Motor neuron (in vitro differentiated cells): Measurements from ENCODE around the gene TMEM17. TPM values are rescaled to one million over a fixed set of nuclear protein-coding genes. Genes with fewer than 3 reads are reported as not detected.
A peak's percentile ranks its signal among the peaks of the same experiment; 100 is the strongest.

Experiments
- ATAC-seq, 8 experiments: fragments of 200-7000 bp; cut with Tn5 transposase; replicated peaks in 6 of 8; 2 replicates each; pipeline ENCODE4 v1.8.0; 2021; ENCODE audit warnings: mild to moderate bottlenecking in 8 of 8, moderate library complexity in 8 of 8
- H3K27ac ChIP-seq, 2 donors: fragments of 250-450 bp; sonication (Bioruptor Pico); 2 replicates each; pipeline ENCODE4 v1.9.0; 2021; ENCODE audit warnings: antibody characterized with exemption in 2 of 2, mild to moderate bottlenecking in 2 of 2, moderate library complexity in 1 of 2
- H3K4me1 ChIP-seq, 2 donors: fragments of 250-450 bp; sonication (Bioruptor Pico); replicated peaks in 1 of 2; 2 replicates each; pipeline ENCODE4 v1.6.1; 2021; ENCODE audit warnings: antibody characterized with exemption in 2 of 2, mild to moderate bottlenecking in 2 of 2, moderate library complexity in 1 of 2
- H3K4me3 ChIP-seq, 5 donors: fragments of 250-450 bp; sonication (Bioruptor Pico); 2 replicates each; pipeline ENCODE4 v1.9.0; 2021; ENCODE audit warnings: antibody characterized with exemption in 5 of 5, mild to moderate bottlenecking in 5 of 5, moderate library complexity in 4 of 5
- WGBS, 10 experiments: fragments of 450-650 bp; shearing (Covaris generic); methylation state at CpG; one replicate each; pipeline ENCODE4 v1.0.0; 2022; 5-methylcytosine and 5-hydroxymethylcytosine counted together
- in situ Hi-C, 9 experiments: fragments of 400-800 bp; cut with MboI; loops; one replicate each; pipeline ENCODE4 v1.15.0; 2021; ENCODE audit warnings: low sequenced_read_pairs in 9 of 9, low pct_unique_long_range_greater_than_20kb in 2 of 9; ENCODE audit not compliant: unreplicated experiment in 9 of 9
- total RNA-seq, 8 experiments: library from RNA; unstranded; fragments of 300-600 nt; gene quantifications; 2 replicates each; pipeline versions ENCODE4 v1.2.3 to v1.2.4, GENCODE V29; 2022

Gene TMEM17
- total RNA-seq, 8 experiments from 2014 or later = 2.6 to 8.3 (median 3.6) TPM

DNA sequence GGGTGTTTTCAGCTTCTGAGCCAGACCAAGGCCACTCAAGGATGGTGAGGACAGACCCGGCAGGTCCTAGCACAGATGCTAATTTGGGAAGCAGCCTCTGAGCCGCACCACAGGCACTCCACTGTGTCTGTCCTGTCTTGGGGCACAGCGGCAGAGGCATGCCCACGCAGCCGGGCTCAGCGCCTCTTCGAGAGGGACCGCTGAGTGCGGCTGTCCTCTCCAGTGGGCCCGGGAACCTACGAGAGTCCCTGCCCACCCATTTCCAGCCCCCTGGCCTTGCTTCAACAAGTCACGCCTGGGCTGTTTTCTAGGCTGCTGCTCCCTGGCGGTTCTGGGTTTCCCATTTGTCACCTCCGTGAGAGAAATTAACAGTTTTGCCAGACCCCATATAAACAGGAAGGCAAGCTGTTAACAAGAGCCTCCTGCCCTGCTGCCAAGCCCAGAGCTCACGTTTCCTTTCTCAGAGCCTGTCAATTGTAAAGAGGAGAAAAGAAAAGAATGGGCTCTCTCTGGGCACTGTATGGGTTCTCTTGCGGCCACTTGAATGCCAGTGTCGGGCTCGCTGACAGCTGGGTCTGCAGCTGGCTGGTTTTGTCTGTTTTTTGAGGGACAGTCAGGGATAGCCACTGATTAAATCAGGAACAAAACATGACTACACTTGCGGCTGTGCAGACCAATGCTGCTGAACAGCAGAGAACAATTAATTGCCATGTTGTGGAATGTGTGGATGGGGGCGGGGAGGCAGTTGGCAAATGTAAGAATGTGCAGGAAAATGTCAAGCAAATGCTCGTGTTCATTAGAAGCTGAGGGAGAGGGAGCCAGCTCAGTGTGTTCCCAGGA lies 30.6 kb downstream of the TMEM17 start:
- H3K4me3 ChIP-seq = no peak overlapping the region
- peak in 7 of 8 experiments; percentile 25 to 89 (median 86) for ATAC-seq
- no peak overlapping the region for H3K27ac ChIP-seq
- peaks cover 8 to 13% of the 10 kb centered on the region in 2 donors for H3K4me1 ChIP-seq
- in situ Hi-C loops = no loop called here
- 0 to 60% (median 30%) methylated on average over 2 to 10 of the region's 21 CpGs; no CpG with 5 or more reads in 2 of the 10 experiments for WGBS, 10 experiments

DNA sequence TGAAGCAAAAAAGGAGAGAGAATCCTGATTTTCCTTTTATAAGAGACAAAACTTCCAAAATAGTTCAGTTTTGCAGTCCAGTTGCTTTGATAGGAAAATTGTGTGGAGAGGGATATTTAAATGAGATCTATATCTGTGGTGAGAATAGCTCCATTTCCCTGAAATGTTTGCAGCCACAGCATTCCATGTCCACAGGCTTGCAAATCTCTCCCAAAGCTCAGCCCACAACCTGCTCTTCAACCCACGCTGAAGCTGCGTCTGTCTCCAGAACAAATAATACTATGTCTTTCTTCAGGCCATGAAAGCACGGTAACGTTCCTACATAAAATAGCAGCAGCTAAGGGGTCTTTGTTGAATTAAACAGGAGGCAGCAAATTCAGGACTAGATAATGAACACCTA lies 31.8 kb downstream of the TMEM17 start:
- WGBS, 10 experiments = 36 to 100% (median 80%) methylated on average over 1 to 4 of the region's 4 CpGs; no CpG with 5 or more reads in 5 of the 10 experiments
- no peak overlapping the region for H3K27ac ChIP-seq

DNA sequence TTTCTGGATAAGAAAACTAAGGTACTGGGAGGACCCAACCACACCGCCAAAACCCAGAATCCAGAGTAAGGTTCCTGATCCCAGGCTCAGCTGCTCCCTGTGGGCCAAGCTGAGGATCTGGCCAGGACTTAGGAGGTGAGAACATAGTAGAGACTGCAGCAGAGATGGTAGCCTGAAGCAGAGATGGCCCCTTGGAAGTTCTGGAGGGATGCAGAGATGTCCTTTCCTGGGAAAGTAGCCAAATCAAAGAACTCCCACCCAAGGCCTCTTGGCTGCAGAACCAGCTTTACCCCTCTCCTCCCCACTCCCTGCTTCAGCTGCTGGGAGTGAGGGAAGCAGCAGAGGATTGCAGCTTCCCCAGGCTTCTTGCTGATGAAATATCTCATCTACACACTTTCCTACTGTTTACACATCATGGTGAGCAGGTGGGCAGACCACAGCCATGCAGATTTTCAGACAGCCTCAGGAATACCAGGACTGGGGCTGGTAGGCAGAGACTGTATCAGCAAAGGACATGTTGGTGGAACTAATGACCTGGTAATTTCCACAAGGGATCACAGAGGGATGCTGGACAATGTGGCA lies 32.7 kb downstream of the TMEM17 start:
- peaks cover 8 to 13% of the 10 kb centered on the region in 2 donors for H3K4me1 ChIP-seq
- in situ Hi-C loops = loop anchor here in 2 of 9 experiments (25.0 kb wide), 2 partner anchors 289 to 714 kb away; no protein-coding TSS in a partner anchor
- ATAC-seq = peak in 1 of 8 experiments; percentile 59
- WGBS, 10 experiments = 71 to 100% methylated on average over 1 of the region's 1 CpG; no CpG with 5 or more reads in 8 of the 10 experiments
- no peak overlapping the region for H3K4me3 ChIP-seq
- H3K27ac ChIP-seq = no peak overlapping the region

More for the DNA sequence above, 31.8 kb downstream of the TMEM17 start:
- in situ Hi-C loops = loop anchor here in 2 of 9 experiments (25.0 kb wide), 2 partner anchors 288 to 713 kb away; no protein-coding TSS in a partner anchor
- ATAC-seq = peak in 2 of 8 experiments; percentile 10 to 62
- Histone ChIP-seq H3K4me1 (peaks cover 8 to 13% of the 10 kb centered on the region in 2 donors), H3K4me3 (no peak overlapping the region)

DNA sequence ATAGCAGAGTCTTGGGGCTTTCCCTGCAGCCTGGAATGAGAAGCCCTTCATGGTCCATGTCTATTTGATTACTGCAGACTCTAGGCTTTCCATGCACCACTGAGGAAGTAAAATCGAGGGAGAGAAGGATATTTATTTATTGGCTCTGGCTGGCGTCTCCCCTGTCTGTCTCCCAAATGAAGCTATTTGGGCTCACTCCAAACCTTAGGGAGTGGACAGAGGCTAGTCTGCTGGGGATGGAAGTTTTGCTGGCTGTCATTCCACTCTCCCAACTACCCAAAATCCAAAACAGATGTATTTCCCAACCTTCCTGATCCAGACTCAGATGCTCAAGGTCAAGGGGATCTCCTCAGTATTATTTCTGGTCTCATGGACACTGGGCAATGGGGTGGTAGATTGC lies 33.7 kb downstream of the TMEM17 start:
- in situ Hi-C loops = loop anchor here in 2 of 9 experiments (25.0 kb wide), 2 partner anchors 290 to 715 kb away; no protein-coding TSS in a partner anchor
- WGBS, 10 experiments = 0 to 86% (median 17%) methylated on average over 2 of the region's 2 CpGs; no CpG with 5 or more reads in 5 of the 10 experiments
- peak in 1 of 8 experiments; percentile 25 for ATAC-seq
- H3K4me3 ChIP-seq = no peak overlapping the region
- H3K27ac ChIP-seq = no peak overlapping the region
- peaks cover 8 to 13% of the 10 kb centered on the region in 2 donors for H3K4me1 ChIP-seq

DNA sequence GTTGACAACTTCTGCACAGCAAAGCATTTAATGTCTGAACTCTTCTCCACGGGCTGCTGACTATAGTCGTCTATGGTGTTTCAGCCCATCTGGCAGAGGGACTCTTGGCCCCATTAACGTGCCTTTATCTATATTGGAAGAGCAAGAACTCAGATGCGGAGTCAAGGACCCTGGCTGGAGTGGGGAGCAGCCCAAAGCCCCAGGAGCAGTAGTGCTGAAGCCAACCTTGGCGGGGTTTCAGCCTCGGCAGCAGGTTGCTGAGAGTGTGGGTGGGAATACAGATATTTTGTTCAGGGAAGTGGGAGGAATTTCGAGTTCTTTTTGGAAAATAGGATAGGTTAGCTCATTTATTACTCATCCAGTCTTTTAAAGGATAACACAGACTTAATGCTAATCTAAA lies 34.2 kb downstream of the TMEM17 start:
- ATAC-seq = no peak
- Histone ChIP-seq H3K4me1 (peaks cover 8 to 13% of the 10 kb centered on the region in 2 donors), H3K27ac (no peak overlapping the region), H3K4me3 (no peak overlapping the region)
- in situ Hi-C loops = loop anchor here in 2 of 9 experiments (25.0 kb wide), 2 partner anchors 290 to 715 kb away; no protein-coding TSS in a partner anchor
- WGBS, 10 experiments = 14 to 100% (median 63%) methylated on average over 1 to 4 of the region's 7 CpGs; no CpG with 5 or more reads in 5 of the 10 experiments

DNA sequence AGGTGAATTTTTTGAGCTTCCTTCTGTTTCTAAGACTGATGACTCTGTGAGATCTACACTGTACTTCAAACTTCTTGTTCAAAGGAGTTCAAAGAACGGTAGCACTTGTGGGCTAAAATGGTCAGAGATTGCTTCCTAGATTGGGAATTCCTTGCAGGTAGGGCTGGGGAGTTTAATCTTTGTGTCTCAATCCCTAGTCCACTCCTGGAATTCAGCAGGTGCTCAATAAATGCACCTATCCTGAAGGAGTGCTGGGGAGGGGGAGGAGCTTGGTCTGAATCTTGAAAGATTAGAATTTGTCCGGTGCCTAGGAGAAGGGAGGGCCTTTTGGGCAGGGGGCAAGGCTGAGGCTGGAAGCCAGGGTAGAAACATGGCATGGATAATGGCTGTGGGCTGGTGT lies 34.6 kb downstream of the TMEM17 start:
- WGBS, 10 experiments = 40 to 100% (median 90%) methylated on average over 1 to 2 of the region's 2 CpGs; no CpG with 5 or more reads in 7 of the 10 experiments
- ATAC-seq = no peak
- Histone ChIP-seq H3K4me3 (no peak overlapping the region), H3K4me1 (peaks cover 8 to 13% of the 10 kb centered on the region in 2 donors), H3K27ac (no peak overlapping the region)
- in situ Hi-C loops = loop anchor here in 2 of 9 experiments (25.0 kb wide), 2 partner anchors 291 to 716 kb away; no protein-coding TSS in a partner anchor

DNA sequence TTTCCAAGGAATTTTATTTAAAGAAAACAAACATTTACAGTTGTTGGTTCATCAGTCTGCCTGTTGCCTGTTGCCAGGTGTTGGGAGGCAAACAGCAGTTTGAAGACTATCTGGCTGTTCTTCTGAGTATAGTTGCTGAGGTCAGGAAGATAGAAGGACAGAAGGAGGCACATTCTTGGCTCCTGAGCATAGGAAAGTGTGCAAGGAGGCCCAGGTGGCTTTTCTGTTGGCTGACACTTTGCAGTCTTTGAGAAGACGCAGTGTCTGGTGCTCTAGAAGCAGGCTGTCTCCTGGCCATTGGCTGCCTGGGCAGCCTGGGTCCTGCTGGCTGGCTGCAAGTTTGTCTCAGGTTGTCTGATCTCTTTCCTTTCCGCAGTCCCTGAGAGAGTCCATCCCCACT lies 36.4 kb downstream of the TMEM17 start:
- 80 to 100% (median 96%) methylated on average over 1 to 2 of the region's 2 CpGs; no CpG with 5 or more reads in 4 of the 10 experiments for WGBS, 10 experiments
- ATAC-seq = peak in 1 of 8 experiments; percentile 29
- Histone ChIP-seq H3K4me3 (no peak overlapping the region), H3K4me1 (peaks cover 0 to 5% of the 10 kb centered on the region in 2 donors), H3K27ac (no peak overlapping the region)
- in situ Hi-C loops = loop anchor here in 2 of 9 experiments (25.0 kb wide), 2 partner anchors 293 to 718 kb away; no protein-coding TSS in a partner anchor

DNA sequence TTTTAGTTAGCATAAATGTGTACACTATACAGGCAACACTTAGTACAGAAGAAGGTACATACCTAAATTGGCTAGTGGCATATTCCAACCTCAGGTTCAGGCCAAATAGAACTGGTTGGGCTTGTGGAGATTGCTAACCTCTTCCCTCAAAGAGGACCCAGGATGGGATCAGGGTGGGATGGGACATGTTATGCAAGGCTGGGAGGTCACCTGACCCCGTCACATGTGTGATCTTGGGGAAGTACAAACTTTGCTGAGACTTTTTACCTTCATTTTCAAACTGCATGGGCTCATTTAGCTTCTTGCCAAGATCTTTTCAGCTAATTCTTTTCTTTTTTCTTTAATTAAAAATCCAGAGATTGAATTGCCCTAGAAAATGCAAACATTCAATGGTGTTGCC lies 36.9 kb downstream of the TMEM17 start:
- no peak for ATAC-seq
- Histone ChIP-seq H3K27ac (no peak overlapping the region), H3K4me1 (peaks cover 0 to 9% of the 10 kb centered on the region in 2 donors), H3K4me3 (no peak overlapping the region)
- WGBS, 10 experiments = 80 to 100% (median 90%) methylated on average over 1 of the region's 1 CpG; no CpG with 5 or more reads in 6 of the 10 experiments
- in situ Hi-C loops = loop anchor here in 2 of 9 experiments (25.0 kb wide), 2 partner anchors 293 to 718 kb away; no protein-coding TSS in a partner anchor

DNA sequence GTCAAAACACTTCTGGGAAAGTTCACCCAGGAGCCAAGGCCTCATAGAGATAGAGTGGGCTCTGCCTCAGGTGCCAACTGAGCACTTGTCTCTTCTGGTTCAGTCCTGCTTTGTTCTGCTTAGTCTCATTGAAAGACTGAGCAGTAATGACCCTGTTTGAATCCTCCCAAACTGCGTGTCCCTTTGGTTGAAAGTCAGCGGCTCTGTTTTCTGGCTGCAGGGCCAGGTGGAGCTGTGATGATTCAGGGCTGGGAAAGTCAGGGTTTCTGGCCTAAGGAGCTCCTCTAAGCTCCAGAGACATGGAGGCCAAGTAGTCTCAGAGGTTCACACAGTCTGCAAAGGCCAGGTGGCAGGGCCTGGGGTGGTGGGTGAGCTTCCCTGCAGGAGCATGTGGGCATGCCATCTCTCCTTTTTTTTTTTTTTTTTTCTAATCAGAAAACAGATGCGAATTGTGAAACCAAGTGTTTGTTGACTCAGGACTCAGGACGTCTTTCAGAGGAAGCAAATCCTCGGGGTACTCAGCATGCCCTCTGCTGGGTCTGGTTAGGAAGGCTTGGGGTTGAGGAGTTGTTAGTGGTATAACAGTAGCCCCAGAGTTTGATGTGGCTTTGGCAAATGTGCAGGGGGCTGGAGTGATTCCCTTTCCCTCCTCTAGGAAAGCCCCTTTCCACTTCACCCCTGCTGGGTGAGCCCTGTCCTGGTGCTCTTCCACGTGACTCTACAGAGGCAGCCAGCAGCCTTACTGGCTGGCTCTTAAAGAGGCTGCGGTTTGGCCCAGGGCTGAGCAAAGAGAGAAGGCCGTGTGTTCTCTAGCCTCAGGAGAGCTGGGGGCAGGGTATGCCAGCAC lies 38.3 kb downstream of the TMEM17 start:
- H3K4me1 ChIP-seq = peaks cover 0 to 10% of the 10 kb centered on the region in 2 donors
- in situ Hi-C loops = loop anchor here in 2 of 9 experiments (25.0 kb wide), 2 partner anchors 295 to 720 kb away; no protein-coding TSS in a partner anchor
- WGBS, 10 experiments = 32 to 100% (median 75%) methylated on average over 1 to 5 of the region's 8 CpGs; no CpG with 5 or more reads in 3 of the 10 experiments
- ATAC-seq = peak in 3 of 8 experiments; percentile 76 to 80 (median 79)
- H3K4me3 ChIP-seq = no peak overlapping the region
- H3K27ac ChIP-seq = no peak overlapping the region

DNA sequence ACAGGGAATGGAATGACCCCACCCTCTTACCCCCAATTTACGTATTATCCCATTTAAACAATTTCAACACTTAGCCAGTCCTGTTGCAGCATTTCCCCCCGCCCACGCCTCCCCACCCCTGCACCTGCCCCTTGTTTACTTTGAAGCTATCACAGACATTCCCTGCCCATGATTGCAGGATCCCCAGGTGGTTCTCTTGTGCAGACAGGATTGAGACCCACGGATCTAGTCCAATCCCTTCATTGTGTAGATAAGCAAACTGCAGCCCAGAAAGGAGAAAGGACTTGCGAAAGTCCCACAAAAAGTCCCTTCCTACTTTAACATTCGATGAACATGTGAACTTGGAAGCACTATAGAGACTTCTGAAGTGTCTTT lies 38.9 kb downstream of the TMEM17 start:
- 80 to 100% (median 100%) methylated on average over 1 to 4 of the region's 6 CpGs; no CpG with 5 or more reads in 5 of the 10 experiments for WGBS, 10 experiments
- Histone ChIP-seq H3K4me1 (peaks cover 0 to 10% of the 10 kb centered on the region in 2 donors), H3K4me3 (no peak overlapping the region), H3K27ac (no peak overlapping the region)
- ATAC-seq = no peak
- in situ Hi-C loops = loop anchor here in 2 of 9 experiments (25.0 kb wide), 2 partner anchors 295 to 720 kb away; no protein-coding TSS in a partner anchor

DNA sequence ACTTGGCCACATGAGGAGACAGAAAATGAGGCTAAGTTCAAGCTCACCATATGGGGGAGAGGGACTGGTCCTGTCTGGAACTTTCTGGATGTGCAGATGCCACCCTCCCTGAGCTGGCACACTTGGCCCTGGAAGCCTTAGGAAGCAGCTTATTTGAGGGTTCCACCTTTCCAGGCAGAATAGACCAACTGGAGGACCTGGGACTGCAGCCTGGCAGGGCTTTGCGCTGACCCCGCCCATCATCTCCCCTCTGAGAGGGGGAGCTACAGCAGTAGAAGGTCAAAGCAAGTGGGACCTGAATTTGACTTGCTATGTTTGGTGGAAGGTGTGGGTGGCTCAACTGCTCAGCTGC lies 39.5 kb downstream of the TMEM17 start:
- ATAC-seq = no peak
- WGBS, 10 experiments = 80 to 100% (median 95%) methylated on average over 1 to 2 of the region's 2 CpGs; no CpG with 5 or more reads in 6 of the 10 experiments
- Histone ChIP-seq H3K27ac (no peak overlapping the region), H3K4me3 (no peak overlapping the region), H3K4me1 (peaks cover 0 to 10% of the 10 kb centered on the region in 2 donors)
- in situ Hi-C loops = loop anchor here in 2 of 9 experiments (25.0 kb wide), 2 partner anchors 296 to 721 kb away; no protein-coding TSS in a partner anchor
